GM20000 (cell line): ENCODE results near the gene ELP5.
A peak's percentile ranks its signal among the peaks of the same experiment; 100 is the strongest.

Source experiments
- DNase-seq: peaks from one replicate; pipeline ENCODE4 v3.0.0; 2012; ENCODE audit warnings: low spot score
- TF ChIP-seq, protein P1 (sequence below): IDR thresholded peaks from 2 replicates; pipeline ENCODE4 v1.5.1; 2012; ENCODE audit warnings: mild to moderate bottlenecking, control low read depth; ENCODE audit errors: extremely low read depth, missing control alignments

The ELP5 gene

GRCh38 chr17:7280519-7281073 is 28.6 kb downstream of the ELP5 start:
- TF ChIP-seq, protein P1, sequence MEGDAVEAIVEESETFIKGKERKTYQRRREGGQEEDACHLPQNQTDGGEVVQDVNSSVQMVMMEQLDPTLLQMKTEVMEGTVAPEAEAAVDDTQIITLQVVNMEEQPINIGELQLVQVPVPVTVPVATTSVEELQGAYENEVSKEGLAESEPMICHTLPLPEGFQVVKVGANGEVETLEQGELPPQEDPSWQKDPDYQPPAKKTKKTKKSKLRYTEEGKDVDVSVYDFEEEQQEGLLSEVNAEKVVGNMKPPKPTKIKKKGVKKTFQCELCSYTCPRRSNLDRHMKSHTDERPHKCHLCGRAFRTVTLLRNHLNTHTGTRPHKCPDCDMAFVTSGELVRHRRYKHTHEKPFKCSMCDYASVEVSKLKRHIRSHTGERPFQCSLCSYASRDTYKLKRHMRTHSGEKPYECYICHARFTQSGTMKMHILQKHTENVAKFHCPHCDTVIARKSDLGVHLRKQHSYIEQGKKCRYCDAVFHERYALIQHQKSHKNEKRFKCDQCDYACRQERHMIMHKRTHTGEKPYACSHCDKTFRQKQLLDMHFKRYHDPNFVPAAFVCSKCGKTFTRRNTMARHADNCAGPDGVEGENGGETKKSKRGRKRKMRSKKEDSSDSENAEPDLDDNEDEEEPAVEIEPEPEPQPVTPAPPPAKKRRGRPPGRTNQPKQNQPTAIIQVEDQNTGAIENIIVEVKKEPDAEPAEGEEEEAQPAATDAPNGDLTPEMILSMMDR: peak; percentile 88
- DNase-seq: peak; percentile 91

- DNase-seq: peak; percentile 96
- TF ChIP-seq, protein P1: no peak
These were observed 29.3 kb downstream of the ELP5 start, which contains the start of gene SLC2A4 for GRCh38 chr17:7281074-7281952. SLC2A4 (plus strand) TSS chr17:7281718; CDS start chr17:7281935, 217 bp downstream.

DNA sequence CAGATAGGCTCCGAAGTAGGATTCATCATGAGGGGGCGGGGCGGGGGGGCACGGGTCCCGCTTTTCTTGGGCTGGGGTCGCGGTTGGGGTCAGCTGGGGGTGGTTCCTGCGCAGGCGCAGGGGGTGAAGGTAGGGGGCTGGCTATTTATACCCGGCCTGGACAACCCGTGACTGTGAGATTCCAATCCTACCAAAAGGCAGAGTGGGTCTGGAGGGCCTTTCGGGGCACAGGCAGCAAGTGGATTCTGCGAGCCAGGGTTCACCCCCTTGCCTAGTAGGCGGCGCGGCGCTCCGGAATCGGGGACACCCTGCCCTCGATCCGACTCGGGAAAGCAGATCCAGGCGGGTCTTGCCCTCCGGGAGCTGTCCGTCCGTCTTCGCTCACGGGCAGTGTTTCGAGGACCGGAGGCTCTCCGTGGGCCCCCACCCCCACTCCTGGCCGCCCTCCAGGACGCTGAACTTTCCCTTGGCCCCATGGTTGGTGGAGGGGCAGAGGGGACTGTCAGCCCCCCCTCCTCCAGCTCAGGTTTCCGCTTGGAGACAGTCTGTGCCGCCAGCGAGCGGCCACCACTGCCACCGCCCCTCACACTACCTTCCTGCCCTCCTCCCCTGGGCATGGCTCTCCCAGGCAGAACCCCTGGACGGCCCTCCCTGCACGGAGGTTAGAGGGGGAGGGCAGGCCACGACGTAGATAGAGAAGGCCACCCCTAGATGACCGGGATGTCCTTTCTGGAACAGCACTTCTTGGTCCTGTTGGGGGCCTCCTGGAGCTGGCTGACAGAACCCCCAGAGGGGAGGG is 30.1 kb downstream of the ELP5 start:
- TF ChIP-seq, protein P1: no peak
- peak; percentile 14 for DNase-seq

GRCh38 chr17:7282752-7283321 is 30.8 kb downstream of the ELP5 start:
- peak; percentile 36 for DNase-seq
- TF ChIP-seq, protein P1: no peak

DNA sequence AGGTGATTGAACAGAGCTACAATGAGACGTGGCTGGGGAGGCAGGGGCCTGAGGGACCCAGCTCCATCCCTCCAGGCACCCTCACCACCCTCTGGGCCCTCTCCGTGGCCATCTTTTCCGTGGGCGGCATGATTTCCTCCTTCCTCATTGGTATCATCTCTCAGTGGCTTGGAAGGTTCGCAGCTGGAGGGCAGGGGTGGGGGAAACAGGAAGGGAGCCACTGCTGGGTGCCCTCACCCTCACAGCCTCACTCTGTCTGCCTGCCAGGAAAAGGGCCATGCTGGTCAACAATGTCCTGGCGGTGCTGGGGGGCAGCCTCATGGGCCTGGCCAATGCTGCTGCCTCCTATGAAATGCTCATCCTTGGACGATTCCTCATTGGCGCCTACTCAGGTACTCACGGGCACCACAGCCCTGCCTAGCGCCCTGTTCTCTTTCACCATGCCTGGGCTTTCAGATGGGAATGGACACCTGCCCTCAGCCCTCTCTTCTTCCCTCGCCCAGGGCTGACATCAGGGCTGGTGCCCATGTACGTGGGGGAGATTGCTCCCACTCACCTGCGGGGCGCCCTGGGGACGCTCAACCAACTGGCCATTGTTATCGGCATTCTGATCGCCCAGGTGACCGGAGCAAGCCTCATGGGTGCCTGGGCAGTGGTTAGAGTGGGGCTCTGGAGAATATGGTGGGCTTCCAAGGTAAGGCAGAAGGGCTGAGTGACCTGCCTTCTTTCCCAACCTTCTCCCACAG is 31.6 kb downstream of the ELP5 start:
- peak; percentile 11 for DNase-seq
- TF ChIP-seq, protein P1: no peak

GRCh38 chr17:7284911-7285310 is 32.9 kb downstream of the ELP5 start:
- TF ChIP-seq, protein P1: no peak
- DNase-seq: no peak
